Mesodermal cell (in vitro differentiated cells): ENCODE results near the gene FAM234A.
"Not testable (repeated sequence)": the region's sequence is repeated elsewhere in the genome, so short reads cannot be mapped to it uniquely, and the experiment has no call there.

Experiments used
- H3K27ac ChIP-seq: 2 replicates; pipeline ENCODE4 v1.7.0; 2013; ENCODE audit warnings: mild to moderate bottlenecking, low read depth, low read length, moderate library complexity; ENCODE audit not compliant: severe bottlenecking
- H3K36me3 ChIP-seq: 2 replicates; pipeline ENCODE4 v1.7.1; 2013; ENCODE audit warnings: mild to moderate bottlenecking, low read length, moderate library complexity; ENCODE audit not compliant: control insufficient read depth, insufficient read depth
- H3K4me1 ChIP-seq: one replicate; pipeline ENCODE4 v1.7.1; 2013; ENCODE audit warnings: mild to moderate bottlenecking, low read length; ENCODE audit not compliant: insufficient read depth, control insufficient read depth, poor library complexity, severe bottlenecking
- H3K4me3 ChIP-seq: 2 replicates; pipeline ENCODE4 v1.7.0; 2013; ENCODE audit warnings: low read length, control low read depth, mild to moderate bottlenecking; ENCODE audit not compliant: insufficient read depth, poor library complexity, severe bottlenecking; ENCODE audit errors: extremely low read depth
- H3K9me3 ChIP-seq: 2 replicates; pipeline ENCODE4 v1.7.1; 2013; ENCODE audit warnings: mild to moderate bottlenecking, low read length, moderate library complexity; ENCODE audit not compliant: control insufficient read depth
- WGBS, 2 experiments: methylation state at CpG; one replicate each; pipeline ENCODE4 v1.1.5; 2013; ENCODE audit warnings: missing lambda C conversion rate in 2 of 2; ENCODE audit not compliant: insufficient coverage in 2 of 2; 5-methylcytosine and 5-hydroxymethylcytosine counted together

Gene FAM234A

GRCh38 chr16:265002-265529 lies 30.4 kb downstream of the FAM234A start:
- Histone ChIP-seq H3K27ac (no peak overlapping the region), H3K9me3 (no peaks in the 10 kb centered on the region), H3K36me3 (peaks cover 22% of the 10 kb centered on the region), H3K4me3 (no peak overlapping the region), H3K4me1 (no peaks in the 10 kb centered on the region)
- 88 to 92% methylated on average over 12 to 13 of the region's 14 CpGs for WGBS, 2 experiments

GRCh38 chr16:265711-266110 lies 31.1 kb downstream of the FAM234A start:
- H3K4me3 ChIP-seq = no peak overlapping the region
- peaks cover 19% of the 10 kb centered on the region for H3K36me3 ChIP-seq
- H3K27ac ChIP-seq = no peak overlapping the region
- no peaks in the 10 kb centered on the region for H3K4me1 ChIP-seq
- no peaks in the 10 kb centered on the region for H3K9me3 ChIP-seq
- WGBS, 2 experiments = 91 to 92% methylated on average over 5 to 12 of the region's 12 CpGs

GRCh38 chr16:266258-267164 lies 31.9 kb downstream of the FAM234A start:
- 86 to 88% methylated on average over 16 to 23 of the region's 25 CpGs for WGBS, 2 experiments
- Histone ChIP-seq H3K4me1 (no peaks in the 10 kb centered on the region), H3K9me3 (no peaks in the 10 kb centered on the region), H3K4me3 (no peak overlapping the region), H3K27ac (no peak overlapping the region), H3K36me3 (peaks cover 16% of the 10 kb centered on the region)

- not testable (repeated sequence) for H3K4me1 ChIP-seq, H3K4me3 ChIP-seq, H3K9me3 ChIP-seq, H3K27ac ChIP-seq
- H3K36me3 ChIP-seq = peaks cover 12% of the 10 kb centered on the region
- 93 to 94% methylated on average over 15 to 17 of the region's 17 CpGs for WGBS, 2 experiments
Observed at GRCh38 chr16:267562-267961, 32.9 kb downstream of the FAM234A start.

- WGBS, 2 experiments = 85 to 91% methylated on average over 28 to 35 of the region's 40 CpGs
- Histone ChIP-seq H3K36me3 (peaks cover 6% of the 10 kb centered on the region), H3K4me3 (no peak overlapping the region)
Observed at GRCh38 chr16:268141-269053, 33.8 kb downstream of the FAM234A start.

GRCh38 chr16:269061-269796 lies 34.6 kb downstream of the FAM234A start:
- 91 to 92% methylated on average over 22 to 24 of the region's 24 CpGs for WGBS, 2 experiments
- H3K4me1 ChIP-seq = no peaks in the 10 kb centered on the region
- no peak overlapping the region for H3K27ac ChIP-seq
- H3K4me3 ChIP-seq = no peak overlapping the region
- no peaks in the 10 kb centered on the region for H3K9me3 ChIP-seq
- peaks cover 5% of the 10 kb centered on the region for H3K36me3 ChIP-seq

More at GRCh38 chr16:268141-269053, 33.8 kb downstream of the FAM234A start:
- H3K9me3 ChIP-seq = no peaks in the 10 kb centered on the region
- H3K27ac ChIP-seq = no peak overlapping the region
- H3K4me1 ChIP-seq = no peaks in the 10 kb centered on the region

GRCh38 chr16:270381-271255 lies 36.0 kb downstream of the FAM234A start:
- Histone ChIP-seq H3K4me1 (peaks cover 3% of the 10 kb centered on the region), H3K9me3 (no peaks in the 10 kb centered on the region), H3K4me3 (no peak overlapping the region), H3K36me3 (no peaks in the 10 kb centered on the region), H3K27ac (no peak overlapping the region)
- WGBS, 2 experiments = 93 to 94% methylated on average over 22 to 34 of the region's 34 CpGs

GRCh38 chr16:272633-273546 lies 38.3 kb downstream of the FAM234A start:
- Histone ChIP-seq H3K27ac (no peak overlapping the region), H3K4me3 (no peak overlapping the region), H3K4me1 (peaks cover 3% of the 10 kb centered on the region), H3K36me3 (no peaks in the 10 kb centered on the region), H3K9me3 (no peaks in the 10 kb centered on the region)
- 84 to 85% methylated on average over 31 to 35 of the region's 36 CpGs for WGBS, 2 experiments
